ENCODE results near the gene NOM1.

Gene NOM1

GRCh38 chr7:156998988-156999957 lies 49.8 kb downstream of the NOM1 start:
- H3K4me3 ChIP-seq (replicated peaks; ENCODE audit: low read depth, low read length): no peak overlapping the region
- no peak for DNase-seq (ENCODE audit: extremely low read depth, low read depth)
- TF ChIP-seq CTCF (IDR thresholded peaks at IDR 0.05; ENCODE audit: low read depth, low read length, missing control alignments): no peak

GRCh38 chr7:156999958-157000726 lies 50.6 kb downstream of the NOM1 start:
- no peak for DNase-seq (ENCODE audit: extremely low read depth, low read depth)
- TF ChIP-seq CTCF (IDR thresholded peaks at IDR 0.05; ENCODE audit: low read depth, low read length, missing control alignments): no peak
- H3K4me3 ChIP-seq (replicated peaks; ENCODE audit: low read depth, low read length): no peak overlapping the region

GRCh38 chr7:157000741-157001653 lies 51.5 kb downstream of the NOM1 start:
- TF ChIP-seq CTCF (IDR thresholded peaks at IDR 0.05; ENCODE audit: low read depth, low read length, missing control alignments): no peak
- H3K4me3 ChIP-seq (replicated peaks; ENCODE audit: low read depth, low read length): no peak overlapping the region
- no peak for DNase-seq (ENCODE audit: extremely low read depth, low read depth)

GRCh38 chr7:157001920-157002818 lies 52.7 kb downstream of the NOM1 start:
- DNase-seq (ENCODE audit: extremely low read depth, low read depth): no peak
- no peak for TF ChIP-seq CTCF (IDR thresholded peaks at IDR 0.05; ENCODE audit: low read depth, low read length, missing control alignments)
- no peak overlapping the region for H3K4me3 ChIP-seq (replicated peaks; ENCODE audit: low read depth, low read length)

- no peak for DNase-seq (ENCODE audit: extremely low read depth, low read depth)
- H3K4me3 ChIP-seq (replicated peaks; ENCODE audit: low read depth, low read length): no peak overlapping the region
- TF ChIP-seq CTCF (IDR thresholded peaks at IDR 0.05; ENCODE audit: low read depth, low read length, missing control alignments): no peak
Measured at GRCh38 chr7:157002819-157003421, 53.4 kb downstream of the NOM1 start.
